Stimulated activated CD8-positive, alpha-beta memory T cell treated with anti-CD3 and anti-CD28 coated beads, Interleukin-12 subunit alpha, Interleukin-12 subunit beta, amount 100 ng/mL, for 1 hour (primary cell): Measurements from ENCODE around the gene MUC2.

Experiments
- DNase-seq: peaks from one replicate; pipeline ENCODE4 v3.0.0-alpha.2; 2020; ENCODE audit warnings: low read depth

The MUC2 gene

GRCh38 chr11:1121813-1122663 lies 47.4 kb downstream of the MUC2 start:
- DNase-seq, result no peak

GRCh38 chr11:1122664-1123002 lies 48.0 kb downstream of the MUC2 start:
- no peak for DNase-seq

- no peak for DNase-seq
These were observed 49.3 kb downstream of the MUC2 start for GRCh38 chr11:1123970-1124369.
